LNCaP clone FGC (cell line): ENCODE results near the gene METTL1.

Source experiments
- DNase-seq: peaks from one replicate; pipeline ENCODE4 v3.0.0-alpha.2; 2011; ENCODE audit warnings: low read depth
- H3K4me3 ChIP-seq: 2 replicates; pipeline ENCODE4 v1.5.1; 2011; ENCODE audit warnings: mild to moderate bottlenecking, low read depth, low read length, control low read depth
- CTCF ChIP-seq: IDR thresholded peaks from 2 replicates; pipeline ENCODE4 v1.5.1; 2012; ENCODE audit warnings: mild to moderate bottlenecking; ENCODE audit not compliant: control insufficient read depth, insufficient read depth; ENCODE audit errors: extremely low read depth

Gene METTL1

GRCh38 chr12:57735198-57735855 lies 36.6 kb downstream of the METTL1 start:
- H3K4me3 ChIP-seq = no peak overlapping the region
- no peak for DNase-seq
- TF ChIP-seq CTCF = no peak

- DNase-seq = no peak
- no peak overlapping the region for H3K4me3 ChIP-seq
- no peak for TF ChIP-seq CTCF
These were observed 37.3 kb downstream of the METTL1 start for GRCh38 chr12:57734591-57734990.

GRCh38 chr12:57733928-57734327 lies 38.0 kb downstream of the METTL1 start:
- no peak overlapping the region for H3K4me3 ChIP-seq
- no peak for DNase-seq
- TF ChIP-seq CTCF = no peak

GRCh38 chr12:57732726-57733593 lies 38.9 kb downstream of the METTL1 start:
- H3K4me3 ChIP-seq = no peak overlapping the region
- DNase-seq = no peak
- TF ChIP-seq CTCF = no peak

- no peak for TF ChIP-seq CTCF
- no peak for DNase-seq
- H3K4me3 ChIP-seq = no peak overlapping the region
These were observed 39.6 kb downstream of the METTL1 start for GRCh38 chr12:57732270-57732669.

GRCh38 chr12:57731411-57732080 lies 40.4 kb downstream of the METTL1 start:
- no peak for DNase-seq
- H3K4me3 ChIP-seq = no peak overlapping the region
- no peak for TF ChIP-seq CTCF
